Measurements from ENCODE around the gene FBXW9. TPM values are rescaled to one million over a fixed set of nuclear protein-coding genes. Genes with fewer than 3 reads are reported as not detected.
A peak's percentile ranks its signal among the peaks of the same experiment; 100 is the strongest.

FBXW9 gene
- total and polyA plus RNA-seq, 4 donors: 1.9 to 5.4 (median 4.5) TPM

DNA sequence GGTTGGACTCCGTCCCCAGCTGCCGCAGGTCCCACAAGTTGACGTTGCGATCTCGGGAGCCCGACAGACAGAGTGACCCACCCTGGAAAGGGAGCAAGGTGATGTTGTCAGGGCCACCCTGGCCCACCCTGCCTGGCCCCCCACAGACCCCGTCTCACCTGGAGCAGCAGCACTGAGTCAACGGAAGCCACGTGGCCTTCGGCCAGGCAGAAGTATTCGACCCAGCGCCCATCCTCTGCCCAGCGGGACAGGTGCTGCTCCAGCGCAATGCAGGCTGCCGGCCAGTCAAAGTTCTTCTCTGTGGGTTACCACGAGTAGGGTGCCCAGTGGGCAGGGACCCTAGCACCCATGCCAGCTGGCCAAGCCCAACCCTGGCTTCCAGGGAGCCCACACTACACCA, 1.8 kb downstream of the FBXW9 start:
- H3K4me3 ChIP-seq (ENCODE audit: low read length in 2 of 2): no peak overlapping the region
- H3K4me1 ChIP-seq (ENCODE audit: control insufficient read depth in 1 of 2, insufficient read depth in 2 of 2, low read length in 2 of 2): no peaks in the 10 kb centered on the region
- no peaks in the 10 kb centered on the region for H3K36me3 ChIP-seq (ENCODE audit: control insufficient read depth in 1 of 2, insufficient read depth in 2 of 2, low read length in 1 of 2)
- no peaks in the 10 kb centered on the region for H3K27me3 ChIP-seq (ENCODE audit: control insufficient read depth in 1 of 2, insufficient read depth in 2 of 2, low read length in 1 of 2)
- DNase-seq (no peak), ATAC-seq (ENCODE audit: low FRiP score) (no peak)
- no peak overlapping the region for H3K27ac ChIP-seq (ENCODE audit: low read depth in 1 of 2, low read length in 2 of 2)
- intact Hi-C loops (cut with DNase I): no loop called here
- H3K9me3 ChIP-seq (ENCODE audit: control insufficient read depth, low read length): no peaks in the 10 kb centered on the region
- WGBS, 2 donors: 89 to 90% methylated on average over 16 of the region's 16 CpGs

DNA sequence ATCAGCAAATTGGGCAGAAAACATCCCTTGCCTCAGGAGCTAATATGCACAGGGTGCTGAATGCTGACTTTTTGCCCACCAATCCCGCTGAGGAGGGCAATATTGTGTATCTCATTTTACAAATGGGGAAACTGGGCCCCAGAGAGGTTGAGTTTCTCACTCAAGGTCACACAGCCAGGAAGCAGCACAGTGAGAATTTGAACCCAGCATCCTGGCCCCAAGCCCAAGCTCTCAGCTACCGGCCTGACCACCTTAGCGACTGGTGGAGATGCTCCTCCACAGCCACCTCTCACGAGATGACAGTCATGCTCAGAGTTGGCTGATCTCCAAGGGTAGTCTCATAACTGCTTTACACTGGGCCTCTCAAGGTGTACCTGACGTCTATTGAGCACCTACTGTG, 3.5 kb downstream of the FBXW9 start:
- H3K4me3 ChIP-seq (ENCODE audit: low read length in 2 of 2): no peak overlapping the region
- no peak for ATAC-seq (ENCODE audit: low FRiP score)
- H3K9me3 ChIP-seq (ENCODE audit: control insufficient read depth, low read length): no peaks in the 10 kb centered on the region
- no peaks in the 10 kb centered on the region for H3K36me3 ChIP-seq (ENCODE audit: control insufficient read depth in 1 of 2, insufficient read depth in 2 of 2, low read length in 1 of 2)
- no peak for DNase-seq
- no peaks in the 10 kb centered on the region for H3K4me1 ChIP-seq (ENCODE audit: control insufficient read depth in 1 of 2, insufficient read depth in 2 of 2, low read length in 2 of 2)
- H3K27me3 ChIP-seq (ENCODE audit: control insufficient read depth in 1 of 2, insufficient read depth in 2 of 2, low read length in 1 of 2): no peaks in the 10 kb centered on the region
- H3K27ac ChIP-seq (ENCODE audit: low read depth in 1 of 2, low read length in 2 of 2): no peak overlapping the region
- WGBS, 2 donors: 79 to 86% methylated on average over 5 of the region's 5 CpGs
- intact Hi-C loops (cut with DNase I): no loop called here

DNA sequence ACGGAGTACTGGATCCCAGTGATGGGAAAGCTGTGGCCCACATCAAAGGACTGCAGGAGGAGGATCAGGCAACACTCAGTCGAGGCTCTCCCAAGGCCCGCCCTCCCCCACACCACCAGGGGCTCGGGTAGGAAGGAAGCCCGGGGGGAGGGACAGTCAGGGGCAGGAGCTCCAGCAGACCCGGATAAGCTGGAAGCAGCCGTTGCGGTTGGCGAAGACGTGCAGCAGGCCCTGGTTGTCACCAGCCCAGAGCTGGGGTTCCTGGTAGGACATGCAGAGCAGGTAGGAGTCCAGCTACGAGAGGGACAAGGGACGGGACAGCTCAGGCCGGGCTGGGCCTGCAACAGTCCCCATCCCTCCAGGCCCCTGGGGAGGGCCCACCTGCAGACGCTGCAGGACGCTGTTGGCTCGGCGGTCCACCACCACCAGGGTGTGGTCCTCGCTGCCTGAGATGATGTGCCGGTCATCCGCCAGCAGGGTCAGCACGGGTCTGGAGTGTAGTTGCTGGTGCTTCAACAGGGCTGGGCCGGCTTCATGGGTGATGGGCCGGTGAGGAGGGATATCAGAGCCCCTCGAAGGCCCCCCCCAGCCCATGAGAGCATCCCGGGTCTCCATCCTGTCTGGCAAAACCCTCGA, 6.7 kb downstream of the FBXW9 start:
- Histone ChIP-seq H3K36me3 (ENCODE audit: control insufficient read depth in 1 of 2, insufficient read depth in 2 of 2, low read length in 1 of 2) (no peaks in the 10 kb centered on the region), H3K27me3 (ENCODE audit: control insufficient read depth in 1 of 2, insufficient read depth in 2 of 2, low read length in 1 of 2) (no peaks in the 10 kb centered on the region), H3K4me3 (ENCODE audit: low read length in 2 of 2) (no peak overlapping the region), H3K9me3 (ENCODE audit: control insufficient read depth, low read length) (no peaks in the 10 kb centered on the region), H3K4me1 (ENCODE audit: control insufficient read depth in 1 of 2, insufficient read depth in 2 of 2, low read length in 2 of 2) (no peaks in the 10 kb centered on the region), H3K27ac (ENCODE audit: low read depth in 1 of 2, low read length in 2 of 2) (no peak overlapping the region)
- 83% methylated on average over 26 of the region's 26 CpGs for WGBS, 2 donors
- intact Hi-C loops (cut with DNase I): no loop called here
- DNase-seq: no peak
- ATAC-seq (ENCODE audit: low FRiP score): no peak

DNA sequence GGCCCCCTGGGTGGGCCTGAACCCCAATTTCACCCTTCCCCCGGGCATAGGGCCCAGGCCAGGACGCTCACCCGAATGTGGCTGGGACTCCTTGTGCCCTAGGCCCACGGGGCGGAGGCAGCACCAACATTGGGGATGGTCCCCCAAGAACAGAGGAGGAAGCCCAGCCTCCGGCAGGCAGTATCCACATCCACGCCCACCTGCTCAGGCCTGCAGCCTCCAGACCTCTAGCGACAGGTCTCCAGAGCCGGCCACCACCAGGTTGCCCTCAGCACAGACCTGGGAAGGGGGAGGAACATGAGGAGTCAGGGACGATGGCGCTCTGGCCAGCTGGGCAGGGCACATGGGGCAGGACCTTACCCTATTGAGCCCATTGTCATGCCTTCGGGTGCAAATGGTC, 7.4 kb downstream of the FBXW9 start:
- DNase-seq (no peak), ATAC-seq (ENCODE audit: low FRiP score) (no peak)
- H3K4me3 ChIP-seq (ENCODE audit: low read length in 2 of 2): no peak overlapping the region
- H3K9me3 ChIP-seq (ENCODE audit: control insufficient read depth, low read length): no peaks in the 10 kb centered on the region
- intact Hi-C loops (cut with DNase I): no loop called here
- H3K36me3 ChIP-seq (ENCODE audit: control insufficient read depth in 1 of 2, insufficient read depth in 2 of 2, low read length in 1 of 2): no peaks in the 10 kb centered on the region
- H3K27me3 ChIP-seq (ENCODE audit: control insufficient read depth in 1 of 2, insufficient read depth in 2 of 2, low read length in 1 of 2): no peaks in the 10 kb centered on the region
- H3K4me1 ChIP-seq (ENCODE audit: control insufficient read depth in 1 of 2, insufficient read depth in 2 of 2, low read length in 2 of 2): no peaks in the 10 kb centered on the region
- WGBS, 2 donors: 89 to 90% methylated on average over 12 of the region's 12 CpGs
- H3K27ac ChIP-seq (ENCODE audit: low read depth in 1 of 2, low read length in 2 of 2): no peak overlapping the region

- ATAC-seq (ENCODE audit: low FRiP score): no peak
- H3K9me3 ChIP-seq (ENCODE audit: control insufficient read depth, low read length): no peaks in the 10 kb centered on the region
- no peaks in the 10 kb centered on the region for H3K4me1 ChIP-seq (ENCODE audit: control insufficient read depth in 1 of 2, insufficient read depth in 2 of 2, low read length in 2 of 2)
- WGBS, 2 donors: 76 to 83% methylated on average over 9 of the region's 9 CpGs
- no peak within 1 kb of the TSS for H3K4me3 ChIP-seq (ENCODE audit: low read length in 2 of 2)
- no peak within 1 kb of the TSS for H3K27ac ChIP-seq (ENCODE audit: low read depth in 1 of 2, low read length in 2 of 2)
- intact Hi-C loops (cut with DNase I): no loop called here
- H3K36me3 ChIP-seq (ENCODE audit: control insufficient read depth in 1 of 2, insufficient read depth in 2 of 2, low read length in 1 of 2): no peaks in the 10 kb centered on the region
- no peak for DNase-seq
- H3K27me3 ChIP-seq (ENCODE audit: control insufficient read depth in 1 of 2, insufficient read depth in 2 of 2, low read length in 1 of 2): no peaks in the 10 kb centered on the region
These were observed 8.8 kb downstream of the FBXW9 start, which contains the start of gene GNG14 for GRCh38 chr19:12687496-12688196. Gene GNG14 (plus strand): TSS chr19:12687998. CDS start chr19:12688049, 51 bp downstream.

DNA sequence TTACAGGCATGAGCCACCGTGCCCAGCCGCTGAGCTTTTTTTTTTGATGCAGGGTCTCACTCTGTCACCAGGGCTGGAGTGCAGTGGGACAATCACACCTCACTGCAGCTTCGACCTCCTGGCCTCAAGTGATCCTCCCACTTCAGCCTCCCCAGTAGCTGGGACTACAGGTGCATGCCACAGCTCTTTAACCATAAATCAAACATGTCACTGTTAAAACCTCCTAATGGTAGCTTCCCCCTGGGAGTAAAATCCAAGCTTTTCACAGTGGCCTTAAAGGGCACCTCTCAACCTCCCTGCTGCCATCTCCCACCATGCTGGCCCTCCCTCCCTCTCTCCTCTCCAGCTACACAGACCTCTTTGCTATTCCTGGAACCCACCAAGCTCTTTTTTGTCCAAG, 10.6 kb downstream of the FBXW9 start:
- DNase-seq (no peak), ATAC-seq (ENCODE audit: low FRiP score) (no peak)
- H3K9me3 ChIP-seq (ENCODE audit: control insufficient read depth, low read length): no peaks in the 10 kb centered on the region
- no peak overlapping the region for H3K27ac ChIP-seq (ENCODE audit: low read depth in 1 of 2, low read length in 2 of 2)
- no peaks in the 10 kb centered on the region for H3K36me3 ChIP-seq (ENCODE audit: control insufficient read depth in 1 of 2, insufficient read depth in 2 of 2, low read length in 1 of 2)
- no peak overlapping the region for H3K4me3 ChIP-seq (ENCODE audit: low read length in 2 of 2)
- H3K27me3 ChIP-seq (ENCODE audit: control insufficient read depth in 1 of 2, insufficient read depth in 2 of 2, low read length in 1 of 2): no peaks in the 10 kb centered on the region
- intact Hi-C loops (cut with DNase I): no loop called here
- H3K4me1 ChIP-seq (ENCODE audit: control insufficient read depth in 1 of 2, insufficient read depth in 2 of 2, low read length in 2 of 2): no peaks in the 10 kb centered on the region
- WGBS, 2 donors: 83 to 90% methylated on average over 3 of the region's 3 CpGs

DNA sequence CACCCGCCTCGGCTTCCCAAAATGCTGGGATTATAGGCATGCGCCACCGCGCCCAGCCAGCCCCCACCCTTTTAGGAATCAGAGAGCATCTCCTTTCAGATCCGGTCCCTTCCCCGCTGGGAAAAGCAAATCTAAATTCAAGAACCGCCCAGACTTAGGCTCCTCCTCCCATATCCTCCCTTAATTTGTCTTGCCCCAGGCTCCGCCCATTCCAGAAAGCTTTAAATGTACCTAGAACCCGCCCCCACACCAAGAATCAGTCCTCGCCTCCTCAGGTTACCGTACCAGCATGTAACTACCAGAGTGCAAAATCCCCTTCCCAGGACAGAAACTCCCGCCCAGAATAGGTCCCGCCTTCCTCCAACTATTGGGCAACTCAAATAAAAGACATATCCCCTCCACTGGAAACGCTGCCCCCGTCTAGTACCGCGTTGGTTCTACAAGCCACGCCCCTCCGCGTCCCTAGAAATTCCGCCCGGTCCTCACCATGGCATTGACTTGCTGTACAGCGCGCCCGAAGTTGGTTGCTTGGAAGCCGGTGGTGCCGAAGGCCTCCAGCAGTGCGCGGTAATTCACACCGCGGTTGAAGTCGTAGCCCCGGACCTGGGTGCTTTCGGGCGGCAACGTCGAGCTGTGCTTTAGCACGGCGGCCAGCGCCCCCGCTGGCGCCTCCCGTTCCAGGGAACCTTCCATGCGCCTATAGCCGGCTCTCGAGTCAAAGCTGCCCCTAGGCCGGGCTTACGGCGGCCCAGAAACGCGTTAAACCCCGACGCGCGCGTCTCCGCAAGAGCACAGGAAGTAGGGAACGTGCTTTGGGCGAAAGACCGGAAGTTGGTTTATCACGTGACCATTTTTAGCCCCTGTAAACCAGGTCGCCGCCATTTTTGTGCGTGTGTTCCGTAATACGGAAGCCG, 15.1 kb downstream of the FBXW9 start, which contains the start of gene DHPS:
TSS of gene DHPS (minus strand) at position 807 of the 914 bp plus-strand sequence. CDS start at position 693, 114 bp downstream.
- ATAC-seq (ENCODE audit: low FRiP score): peak; percentile 96
- H3K9me3 ChIP-seq (ENCODE audit: control insufficient read depth, low read length): no peaks in the 10 kb centered on the region
- 0% methylated on average over 68 of the region's 68 CpGs for WGBS, 2 donors
- H3K27me3 ChIP-seq (ENCODE audit: control insufficient read depth in 1 of 2, insufficient read depth in 2 of 2, low read length in 1 of 2): no peaks in the 10 kb centered on the region
- no peaks in the 10 kb centered on the region for H3K4me1 ChIP-seq (ENCODE audit: control insufficient read depth in 1 of 2, insufficient read depth in 2 of 2, low read length in 2 of 2)
- DNase-seq: peak; percentile 94 to 95
- H3K36me3 ChIP-seq (ENCODE audit: control insufficient read depth in 1 of 2, insufficient read depth in 2 of 2, low read length in 1 of 2): no peaks in the 10 kb centered on the region
- H3K4me3 ChIP-seq (ENCODE audit: low read length in 2 of 2): peak within 1 kb of the TSS; percentile 83 to 96
- intact Hi-C loops (cut with DNase I): loop anchor here (2.0 to 5.0 kb wide), 2 partner anchors 41 to 126 kb away; partner anchors contain the start of genes RNASEH2A (in 1 of the 2) and TNPO2 (in 1 of the 2)
- H3K27ac ChIP-seq (ENCODE audit: low read depth in 1 of 2, low read length in 2 of 2): peak within 1 kb of the TSS; percentile 53 to 84

DNA sequence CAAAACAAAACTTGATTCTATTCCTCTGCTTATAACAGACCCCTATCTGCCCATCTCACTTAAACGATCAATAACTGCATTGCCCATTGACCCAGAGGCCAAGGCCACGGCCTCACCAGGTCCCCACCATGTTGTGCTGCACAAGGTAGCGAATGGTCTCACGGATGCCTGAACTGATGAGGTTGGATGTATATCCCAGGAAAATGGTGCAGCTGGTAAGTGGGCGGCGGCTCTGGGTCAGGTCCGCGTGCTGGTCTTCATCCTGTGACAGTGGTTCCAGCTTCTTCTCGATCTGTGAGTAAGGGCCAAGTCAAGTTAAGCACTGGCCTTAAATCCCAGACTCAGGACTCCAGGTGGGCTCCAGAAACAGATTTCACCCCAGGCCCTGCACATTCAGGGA, 16.4 kb downstream of the FBXW9 start:
- Histone ChIP-seq H3K4me1 (ENCODE audit: control insufficient read depth in 1 of 2, insufficient read depth in 2 of 2, low read length in 2 of 2) (no peaks in the 10 kb centered on the region), H3K36me3 (ENCODE audit: control insufficient read depth in 1 of 2, insufficient read depth in 2 of 2, low read length in 1 of 2) (no peaks in the 10 kb centered on the region), H3K9me3 (ENCODE audit: control insufficient read depth, low read length) (no peaks in the 10 kb centered on the region), H3K4me3 (ENCODE audit: low read length in 2 of 2) (no peak overlapping the region), H3K27me3 (ENCODE audit: control insufficient read depth in 1 of 2, insufficient read depth in 2 of 2, low read length in 1 of 2) (no peaks in the 10 kb centered on the region), H3K27ac (ENCODE audit: low read depth in 1 of 2, low read length in 2 of 2) (no peak overlapping the region)
- no peak for DNase-seq
- WGBS, 2 donors: 92 to 93% methylated on average over 9 of the region's 9 CpGs
- ATAC-seq (ENCODE audit: low FRiP score): no peak
- intact Hi-C loops (cut with DNase I): loop anchor here (2.0 to 5.0 kb wide), 2 partner anchors 43 to 127 kb away; partner anchors contain the start of genes RNASEH2A (in 1 of the 2) and TNPO2 (in 1 of the 2)
